PC-3 (cell line): Measurements from ENCODE around the gene ROS1. TPM values are rescaled to one million over a fixed set of nuclear protein-coding genes. Genes with fewer than 3 reads are reported as not detected.

Source experiments
- ATAC-seq: fragments of 200-7000 bp; cut with Tn5 transposase; 2 replicates; pipeline ENCODE4 v1.9.1; 2020; ENCODE audit warnings: mild to moderate bottlenecking, moderate library complexity
- BruUV-seq: library from RNA; stranded (reverse); fragments of 400-500 nt; replicated peaks from 2 replicates; lab custom pipeline; 2021; lab: Mats Ljungman, UMichigan
- CTCF ChIA-PET: fragments of 300-600 bp; sonication (Branson Sonifier 250); formaldehyde crosslinking; loops from one replicate; lab custom pipeline; 2022; ENCODE audit warnings: antibody characterized with exemption; lab: Charles Lee
- POLR2A ChIA-PET: fragments of 300-600 bp; sonication (Branson Sonifier 250); formaldehyde crosslinking; loops from one replicate; lab custom pipeline; 2022; ENCODE audit warnings: antibody characterized with exemption; ENCODE audit not compliant: unreplicated experiment; lab: Charles Lee
- DNase-seq: peaks from one replicate; pipeline ENCODE4 v3.0.0-alpha.2; 2015
- H2AFZ ChIP-seq: fragments of 300-600 bp; sonication (generic); 2 replicates; pipeline ENCODE4 v1.6.0; 2016; ENCODE audit warnings: antibody characterized with exemption, low read length
- H3F3A ChIP-seq: fragments of 300-600 bp; sonication (generic); one replicate; pipeline ENCODE4 v1.6.0; 2017; ENCODE audit warnings: antibody characterized with exemption, low read length, control low read depth, mild to moderate bottlenecking; ENCODE audit not compliant: unreplicated experiment
- H3K27ac ChIP-seq: fragments of 300-600 bp; sonication (generic); 2 replicates; pipeline ENCODE4 v1.5.1; 2016; ENCODE audit warnings: mild to moderate bottlenecking, low read length
- H3K27me3 ChIP-seq: fragments of 300-600 bp; sonication (generic); 2 replicates; pipeline ENCODE4 v1.6.1; 2016; ENCODE audit warnings: low read length, mixed read lengths
- H3K36me3 ChIP-seq: fragments of 300-600 bp; sonication (generic); 2 replicates; pipeline ENCODE4 v1.6.1; 2016; ENCODE audit warnings: low read depth, mixed run types, low read length, mixed read lengths
- H3K4me1 ChIP-seq: fragments of 300-600 bp; sonication (generic); 2 replicates; pipeline ENCODE4 v1.5.1; 2016; ENCODE audit warnings: low read length; ENCODE audit not compliant: insufficient read depth
- H3K4me2 ChIP-seq: fragments of 300-600 bp; sonication (generic); 2 replicates; pipeline ENCODE4 v1.6.0; 2016; ENCODE audit warnings: low read length
- H3K4me3 ChIP-seq: fragments of 300-600 bp; sonication (generic); 2 replicates; pipeline ENCODE4 v1.5.1; 2016; ENCODE audit warnings: mild to moderate bottlenecking, low read length, mixed read lengths
- H3K79me2 ChIP-seq: fragments of 300-600 bp; sonication (generic); 2 replicates; pipeline ENCODE4 v1.6.1; 2017; ENCODE audit warnings: low read length, mixed read lengths
- H3K9ac ChIP-seq: fragments of 300-600 bp; sonication (generic); 2 replicates; pipeline ENCODE4 v1.6.0; 2016; ENCODE audit warnings: mild to moderate bottlenecking, low read length
- H3K9me2 ChIP-seq: fragments of 300-600 bp; sonication (generic); replicated peaks from 2 replicates; pipeline ENCODE4 v1.6.1; 2016; ENCODE audit warnings: mixed run types, low read length, mixed read lengths
- H3K9me3 ChIP-seq: fragments of 300-600 bp; sonication (generic); 2 replicates; pipeline ENCODE4 v1.6.1; 2016; ENCODE audit warnings: low read length, mixed read lengths
- H4K20me1 ChIP-seq: fragments of 300-600 bp; sonication (generic); 2 replicates; pipeline ENCODE4 v1.6.1; 2016; ENCODE audit warnings: low read length, mixed read lengths
- CTCF ChIP-seq: fragments of 300-600 bp; sonication (generic); conservative IDR thresholded peaks from 2 replicates; pipeline ENCODE4 v1.5.1; 2017; ENCODE audit warnings: antibody characterized with exemption, low read depth, mild to moderate bottlenecking, low read length
- EZH2 ChIP-seq: fragments of 300-600 bp; sonication (generic); IDR thresholded peaks from one replicate; pipeline ENCODE4 v1.6.1; 2017; ENCODE audit warnings: antibody characterized with exemption, mild to moderate bottlenecking, low read length; ENCODE audit not compliant: unreplicated experiment
- EZH2phosphoT487 ChIP-seq: fragments of 300-600 bp; sonication (generic); IDR thresholded peaks from 2 replicates; pipeline ENCODE4 v1.6.1; 2018; ENCODE audit warnings: mild to moderate bottlenecking, antibody characterized with exemption, low read length, borderline replicate concordance
- intact Hi-C: fragments of 100-400 bp; cut with micrococcal nuclease; formaldehyde crosslinking; loops from 2 replicates; pipeline ENCODE4 v1.9.0; 2023
- total RNA-seq: library from RNA; depleted of rRNA; stranded (reverse); fragments of >200 nt; gene quantifications from 2 replicates; pipeline ENCODE4 v1.2.3, GENCODE V29; 2014

ROS1 gene
- total RNA-seq, 1 experiment from 2014 or later: 0.07 TPM

- peak; percentile 100 for ATAC-seq
- peak overlapping the region; percentile 76 for H3K4me2 ChIP-seq
- H3K9me3 ChIP-seq: no peaks in the 10 kb centered on the region
- H3K27ac ChIP-seq: peak overlapping the region; percentile 49
- no peaks in the 10 kb centered on the region for H3F3A ChIP-seq
- H4K20me1 ChIP-seq: no peaks in the 10 kb centered on the region
- ChIA-PET POLR2A (no interaction called here), CTCF (interaction anchor here (0.6 kb wide), 1 partner anchor 20 kb away, joined by 3 read pairs; no protein-coding TSS in a partner anchor)
- intact Hi-C loops: no loop called here
- H2AFZ ChIP-seq: peak overlapping the region; percentile 10
- H3K4me3 ChIP-seq: peak overlapping the region; percentile 37; the same call in 1 of the 2 replicates
- DNase-seq: peak; percentile 73
- peaks cover 16% of the 10 kb centered on the region for H3K4me1 ChIP-seq
- no TSS peak for BruUV-seq
- H3K9ac ChIP-seq: no peak overlapping the region
- H3K27me3 ChIP-seq: no peaks in the 10 kb centered on the region
- no peaks in the 10 kb centered on the region for H3K9me2 ChIP-seq
- no peak for TF ChIP-seq CTCF
- no peak for TF ChIP-seq EZH2phosphoT487
- H3K36me3 ChIP-seq: no peaks in the 10 kb centered on the region
- H3K79me2 ChIP-seq: no peaks in the 10 kb centered on the region
Observed at GRCh38 chr6:117463762-117464665, 38.3 kb upstream of the ROS1 start.

- DNase-seq: no peak
- Histone ChIP-seq H3K79me2 (no peaks in the 10 kb centered on the region), H3K4me3 (no peak overlapping the region), H3K9me2 (no peaks in the 10 kb centered on the region), H2AFZ (no peak overlapping the region), H3K9me3 (no peaks in the 10 kb centered on the region), H3K27ac (no peak overlapping the region), H3K36me3 (no peaks in the 10 kb centered on the region), H3K4me2 (no peak overlapping the region), H3K4me1 (peaks cover 19% of the 10 kb centered on the region), H3F3A (no peaks in the 10 kb centered on the region), H4K20me1 (no peaks in the 10 kb centered on the region), H3K27me3 (no peaks in the 10 kb centered on the region), H3K9ac (no peak overlapping the region)
- ChIA-PET POLR2A (no interaction called here), CTCF (no interaction called here)
- TF ChIP-seq EZH2 (no peak), EZH2phosphoT487 (no peak), CTCF (no peak)
- intact Hi-C loops: no loop called here
- ATAC-seq: no peak
- BruUV-seq: no TSS peak
Observed at GRCh38 chr6:117459204-117459944, 33.6 kb upstream of the ROS1 start.
